A549 (cell line): Measurements from ENCODE around the gene KCNMA1. TPM values are rescaled to one million over a fixed set of nuclear protein-coding genes. Genes with fewer than 3 reads are reported as not detected.

Experiments used
- ATAC-seq, 2 experiments: fragments of 200-7000 bp in 1 of 2; fragments of >200 bp in 1 of 2; cut with Nextera tagmentation in 1 of 2; cut with Tn5 transposase in 1 of 2; 3 replicates each; pipeline versions ENCODE4 v1.8.0 to v1.9.1; 2018 to 2020; ENCODE audit warnings: mild to moderate bottlenecking in 1 of 2, moderate library complexity in 1 of 2
- CTCF ChIA-PET: fragments of 300-600 bp; sonication (Branson Sonifier 250); formaldehyde crosslinking; extraction: SDS; loops from one replicate; lab custom pipeline; 2021; ENCODE audit warnings: antibody characterized with exemption, inconsistent platforms; lab: Yijun Ruan, JAX
- POLR2A ChIA-PET: fragments of 350-600 bp; formaldehyde crosslinking; extraction: SDS; loops from one replicate; lab custom pipeline; 2021; ENCODE audit warnings: antibody characterized with exemption, inconsistent platforms; lab: Yijun Ruan, JAX
- DNase-seq, 2 experiments: peaks; one replicate each; pipeline versions ENCODE4 v3.0.0 to v3.0.0-alpha.2; 2011 to 2016; ENCODE audit warnings: low read depth in 1 of 2, low spot score in 1 of 2
- FAIRE-seq: peaks from 2 replicates; lab custom pipeline; 2011; peaks lifted over from hg19 to GRCh38; lab: Jason Lieb, UNC
- H3K27ac ChIP-seq, 2 experiments: fragments of >200 bp; sonication (Bioruptor Twin); formaldehyde crosslinking; 3 replicates each; pipeline ENCODE4 v1.5.1; 2016 to 2017
- H3K4me1 ChIP-seq: fragments of >200 bp; sonication (Bioruptor Twin); formaldehyde crosslinking; 3 replicates; pipeline ENCODE4 v1.6.1; 2016
- H3K4me2 ChIP-seq: fragments of >200 bp; sonication (Bioruptor Twin); formaldehyde crosslinking; 3 replicates; pipeline ENCODE4 v1.6.1; 2016
- H3K4me3 ChIP-seq: fragments of >200 bp; sonication (Bioruptor Twin); formaldehyde crosslinking; 3 replicates; pipeline ENCODE4 v1.5.1; 2016
- H3K9me3 ChIP-seq: fragments of >200 bp; sonication (Bioruptor Twin); formaldehyde crosslinking; 3 replicates; pipeline ENCODE4 v1.6.1; 2016
- CBX8 ChIP-seq: fragments of 200-600 bp; sonication (generic); IDR thresholded peaks from 2 replicates; pipeline ENCODE4 v1.6.1; 2016
- ELK1 ChIP-seq: fragments of 150-350 bp; IDR thresholded peaks from 2 replicates; pipeline ENCODE4 v1.6.1; 2014; ENCODE audit warnings: low read depth, mild to moderate bottlenecking, low read length
- ESRRA ChIP-seq: fragments of 150-350 bp; IDR thresholded peaks from 2 replicates; pipeline ENCODE4 v1.6.1; 2014; ENCODE audit warnings: mild to moderate bottlenecking, low read length, borderline replicate concordance
- FOSB ChIP-seq: fragments of 250-450 bp; sonication (Bioruptor Pico); IDR thresholded peaks from 2 replicates; pipeline ENCODE4 v1.5.0; 2020; ENCODE audit warnings: mild to moderate bottlenecking, moderate library complexity
- FOSL2 ChIP-seq, 2 experiments: fragments of 450-650 bp in 1 of 2; fragments of >200 bp in 1 of 2; sonication (Bioruptor Twin) in 1 of 2; formaldehyde crosslinking; IDR thresholded peaks; 2 replicates each; pipeline versions ENCODE4 v1.5.0 to v1.6.1; 2016 to 2020; ENCODE audit warnings: mild to moderate bottlenecking in 1 of 2, moderate library complexity in 1 of 2
- FOXS1 ChIP-seq: fragments of 250-450 bp; sonication (Bioruptor Pico); IDR thresholded peaks from 2 replicates; pipeline ENCODE4 v1.5.0; 2020; ENCODE audit warnings: mild to moderate bottlenecking, moderate library complexity
- HOXB13 ChIP-seq: fragments of 250-450 bp; sonication (Bioruptor Pico); IDR thresholded peaks from 2 replicates; pipeline ENCODE4 v1.5.0; 2020; ENCODE audit warnings: low read depth, mild to moderate bottlenecking, moderate library complexity
- MAFK ChIP-seq: fragments of 450-650 bp; IDR thresholded peaks from 2 replicates; pipeline ENCODE4 v1.6.1; 2014; ENCODE audit not compliant: partially characterized antibody
- MAZ ChIP-seq: fragments of 150-350 bp; IDR thresholded peaks from 2 replicates; pipeline ENCODE4 v1.6.1; 2014; ENCODE audit warnings: antibody characterized with exemption, low read depth, low read length, borderline replicate concordance
- NFE2L2 ChIP-seq: fragments of 150-350 bp; conservative IDR thresholded peaks from 2 replicates; pipeline ENCODE4 v1.6.1; 2014; ENCODE audit warnings: low read length
- NPAS2 ChIP-seq: fragments of 250-450 bp; sonication (Bioruptor Pico); IDR thresholded peaks from 2 replicates; pipeline ENCODE4 v1.8.0; 2022; ENCODE audit warnings: mild to moderate bottlenecking, moderate library complexity, borderline replicate concordance
- PHF8 ChIP-seq: fragments of 200-600 bp; sonication (generic); IDR thresholded peaks from 2 replicates; pipeline ENCODE4 v1.6.1; 2016; ENCODE audit warnings: low read depth, mild to moderate bottlenecking, antibody characterized with exemption, moderate library complexity, borderline replicate concordance
- POLR2A ChIP-seq: IDR thresholded peaks from 2 replicates; pipeline ENCODE4 v1.6.1; 2012; ENCODE audit warnings: mild to moderate bottlenecking, low read length
- RAD21 ChIP-seq, 2 experiments: fragments of >200 bp in 1 of 2; sonication (Bioruptor Twin) in 1 of 2; formaldehyde crosslinking in 1 of 2; IDR thresholded peaks in 1 of 2; conservative IDR thresholded peaks in 1 of 2; 2 replicates in 1 of 2; 3 replicates in 1 of 2; pipeline ENCODE4 v1.6.1; 2012 to 2018; ENCODE audit warnings: inconsistent platforms in 1 of 2
- RARB ChIP-seq: fragments of 250-450 bp; sonication (Bioruptor Pico); IDR thresholded peaks from 2 replicates; pipeline ENCODE4 v1.8.0; 2021; ENCODE audit warnings: mild to moderate bottlenecking, moderate library complexity
- SREBF2 ChIP-seq: fragments of 450-650 bp; IDR thresholded peaks from 2 replicates; pipeline ENCODE4 v1.6.1; 2014; ENCODE audit warnings: mild to moderate bottlenecking, moderate library complexity
- ZFP36 ChIP-seq: fragments of 450-650 bp; IDR thresholded peaks from 2 replicates; pipeline ENCODE4 v1.6.1; 2014; ENCODE audit warnings: borderline replicate concordance; ENCODE audit not compliant: partially characterized antibody
- ZSCAN20 ChIP-seq: fragments of 250-450 bp; sonication (Bioruptor Pico); IDR thresholded peaks from 2 replicates; pipeline ENCODE4 v1.8.0; 2022; ENCODE audit warnings: mild to moderate bottlenecking, moderate library complexity
- WGBS: methylation state at CpG from one replicate; pipeline ENCODE4 v1.1.6; 2017; ENCODE audit errors: missing lambda C conversion rate; 5-methylcytosine and 5-hydroxymethylcytosine counted together
- polyA plus RNA-seq, 4 experiments: library from polyadenylated mRNA; depleted of rRNA in 3 of 4; stranded (reverse); fragments of >200 nt; fragmentation: RNase III in 1 of 4; extraction: RNeasy Plus Mini Kit Qiagen cat#74134 plus additional on column Dnase treatment in 1 of 4; gene quantifications; 2 replicates in 3 of 4; 3 replicates in 1 of 4; pipeline ENCODE4 v1.2.3, GENCODE V29; 2011 to 2017
- TF ChIP-seq, protein P1 (sequence below): IDR thresholded peaks from 2 replicates; pipeline ENCODE4 v1.6.1; 2012; ENCODE audit warnings: low read depth, borderline replicate concordance
- TF ChIP-seq, protein P2 (sequence below): fragments of >200 bp; sonication (Bioruptor Twin); formaldehyde crosslinking; IDR thresholded peaks from 2 replicates; pipeline ENCODE4 v1.6.1; 2016
- TF ChIP-seq, protein P3 (sequence below): fragments of 450-650 bp; IDR thresholded peaks from 2 replicates; pipeline ENCODE4 v1.6.1; 2014; ENCODE audit warnings: antibody characterized with exemption
- TF ChIP-seq, protein P4 (sequence below): fragments of 250-450 bp; sonication (Bioruptor Pico); IDR thresholded peaks from 2 replicates; pipeline ENCODE4 v1.5.0; 2020; ENCODE audit warnings: low read depth, mild to moderate bottlenecking, moderate library complexity
- TF ChIP-seq, protein P5 (sequence below): IDR thresholded peaks from 2 replicates; pipeline ENCODE4 v1.6.1; 2012

KCNMA1 gene
- polyA plus RNA-seq, 2 of the 4 experiments (the other 2 are of a cell fraction): 14.9 to 30.6 TPM

- no peak for ATAC-seq
- H3K9me3 ChIP-seq: no peaks in the 10 kb centered on the region
- FAIRE-seq: no peak
- no peak overlapping the region for H3K4me3 ChIP-seq
- TF ChIP-seq ZFP36: no peak
- TF ChIP-seq CBX8: no peak
- TF ChIP-seq POLR2A: no peak
- TF ChIP-seq SREBF2: no peak
- TF ChIP-seq MAFK: no peak
- no peak for TF ChIP-seq NFE2L2
- no peak for TF ChIP-seq RARB
- TF ChIP-seq ESRRA: no peak
- no peak for TF ChIP-seq NPAS2 (CRISPR knock-in tag)
- TF ChIP-seq, protein P1, sequence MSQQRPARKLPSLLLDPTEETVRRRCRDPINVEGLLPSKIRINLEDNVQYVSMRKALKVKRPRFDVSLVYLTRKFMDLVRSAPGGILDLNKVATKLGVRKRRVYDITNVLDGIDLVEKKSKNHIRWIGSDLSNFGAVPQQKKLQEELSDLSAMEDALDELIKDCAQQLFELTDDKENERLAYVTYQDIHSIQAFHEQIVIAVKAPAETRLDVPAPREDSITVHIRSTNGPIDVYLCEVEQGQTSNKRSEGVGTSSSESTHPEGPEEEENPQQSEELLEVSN: no peak
- TF ChIP-seq FOSB (CRISPR knock-in tag): no peak
- no peak for TF ChIP-seq FOXS1 (CRISPR knock-in tag)
- TF ChIP-seq, protein P2, sequence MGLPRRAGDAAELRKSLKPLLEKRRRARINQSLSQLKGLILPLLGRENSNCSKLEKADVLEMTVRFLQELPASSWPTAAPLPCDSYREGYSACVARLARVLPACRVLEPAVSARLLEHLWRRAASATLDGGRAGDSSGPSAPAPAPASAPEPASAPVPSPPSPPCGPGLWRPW: no peak
- TF ChIP-seq PHF8: no peak
- TF ChIP-seq ELK1: no peak
- no peak for TF ChIP-seq RAD21 (conservative IDR thresholded peaks at IDR 0.05 in 1 of 2, IDR thresholded peaks at IDR 0.05 in 1 of 2)
- TF ChIP-seq, protein P3, sequence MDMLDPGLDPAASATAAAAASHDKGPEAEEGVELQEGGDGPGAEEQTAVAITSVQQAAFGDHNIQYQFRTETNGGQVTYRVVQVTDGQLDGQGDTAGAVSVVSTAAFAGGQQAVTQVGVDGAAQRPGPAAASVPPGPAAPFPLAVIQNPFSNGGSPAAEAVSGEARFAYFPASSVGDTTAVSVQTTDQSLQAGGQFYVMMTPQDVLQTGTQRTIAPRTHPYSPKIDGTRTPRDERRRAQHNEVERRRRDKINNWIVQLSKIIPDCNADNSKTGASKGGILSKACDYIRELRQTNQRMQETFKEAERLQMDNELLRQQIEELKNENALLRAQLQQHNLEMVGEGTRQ: no peak
- TF ChIP-seq, protein P4, sequence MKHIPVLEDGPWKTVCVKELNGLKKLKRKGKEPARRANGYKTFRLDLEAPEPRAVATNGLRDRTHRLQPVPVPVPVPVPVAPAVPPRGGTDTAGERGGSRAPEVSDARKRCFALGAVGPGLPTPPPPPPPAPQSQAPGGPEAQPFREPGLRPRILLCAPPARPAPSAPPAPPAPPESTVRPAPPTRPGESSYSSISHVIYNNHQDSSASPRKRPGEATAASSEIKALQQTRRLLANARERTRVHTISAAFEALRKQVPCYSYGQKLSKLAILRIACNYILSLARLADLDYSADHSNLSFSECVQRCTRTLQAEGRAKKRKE (CRISPR knock-in tag): no peak
- TF ChIP-seq FOSL2 (IDR thresholded peaks at IDR 0.05): no peak
- no peak for TF ChIP-seq FOSL2 (CRISPR knock-in tag; IDR thresholded peaks at IDR 0.05)
- TF ChIP-seq, all 56 proteins: peak for 0
- POLR2A ChIA-PET: no interaction called here
- Histone ChIP-seq H3K27ac (no peak overlapping the region), H3K4me1 (no peaks in the 10 kb centered on the region), H3K4me2 (no peak overlapping the region)
- CTCF ChIA-PET: no interaction called here
- no peak for DNase-seq
Measured at GRCh38 chr10:77024461-77024860, 613.1 kb downstream of the KCNMA1 start.

DNA sequence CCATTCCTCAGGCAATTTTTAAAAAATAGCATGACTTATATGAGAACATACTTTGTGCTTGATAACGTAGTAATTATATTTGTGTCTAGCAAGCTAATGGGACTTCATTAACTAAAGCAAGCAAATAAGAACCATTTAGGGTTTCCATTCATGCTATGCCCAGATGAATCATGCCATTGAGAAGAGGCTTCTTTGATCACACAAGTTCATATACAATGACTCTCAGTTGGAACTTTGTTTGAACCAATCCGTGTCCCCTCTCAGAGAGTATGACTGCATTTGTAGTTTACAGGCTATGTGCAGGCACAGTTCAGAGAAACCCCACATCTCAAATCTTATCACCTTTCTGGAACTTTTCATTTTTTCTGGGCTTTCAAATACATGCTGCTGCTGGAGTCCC lies 614.2 kb downstream of the KCNMA1 start:
- ChIA-PET CTCF (no interaction called here), POLR2A (no interaction called here)
- TF ChIP-seq, protein P5, sequence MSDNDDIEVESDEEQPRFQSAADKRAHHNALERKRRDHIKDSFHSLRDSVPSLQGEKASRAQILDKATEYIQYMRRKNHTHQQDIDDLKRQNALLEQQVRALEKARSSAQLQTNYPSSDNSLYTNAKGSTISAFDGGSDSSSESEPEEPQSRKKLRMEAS: no peak
- TF ChIP-seq, protein P2: no peak
- TF ChIP-seq, protein P3: no peak
- TF ChIP-seq ZSCAN20 (CRISPR knock-in tag) (no peak), PHF8 (no peak), HOXB13 (no peak), MAZ (no peak)
- Histone ChIP-seq H3K4me3 (no peak overlapping the region), H3K4me1 (no peaks in the 10 kb centered on the region), H3K9me3 (no peaks in the 10 kb centered on the region), H3K27ac (no peak overlapping the region), H3K4me2 (no peak overlapping the region)
- ATAC-seq (no peak), FAIRE-seq (no peak), DNase-seq (no peak)
- WGBS: 57% methylated on average over 2 of the region's 2 CpGs
